ENCODE data around the gene HHAT. TPM values are rescaled to one million over a fixed set of nuclear protein-coding genes. Genes with fewer than 3 reads are reported as not detected.

HHAT gene
- total RNA-seq: 1.0 and 1.8 TPM in 2 replicates

- DNase-seq (ENCODE audit: low read depth in 2 of 2): peak; percentile 30 to 63
Observed at GRCh38 chr1:210328746-210329503, at the start of gene HHAT. HHAT (plus strand) TSS chr1:210328902; CDS start chr1:210348976, 20,074 bp downstream.

- no peak for DNase-seq (ENCODE audit: low read depth in 2 of 2)
Observed at GRCh38 chr1:210280221-210280620, 48.5 kb upstream of the HHAT start.

GRCh38 chr1:210288116-210288515 lies 40.6 kb upstream of the HHAT start:
- no peak for DNase-seq (ENCODE audit: low read depth in 2 of 2)

GRCh38 chr1:210289248-210289647 lies 39.5 kb upstream of the HHAT start:
- no peak for DNase-seq (ENCODE audit: low read depth in 2 of 2)

- DNase-seq (ENCODE audit: low read depth in 2 of 2): no peak
Observed at GRCh38 chr1:210291081-210291764, 37.5 kb upstream of the HHAT start.

GRCh38 chr1:210291786-210292230 lies 36.9 kb upstream of the HHAT start:
- DNase-seq (ENCODE audit: low read depth in 2 of 2): no peak

GRCh38 chr1:210292231-210292871 lies 36.4 kb upstream of the HHAT start:
- DNase-seq (ENCODE audit: low read depth in 2 of 2): peak in 1 of 2 donors; percentile 11

- no peak for DNase-seq (ENCODE audit: low read depth in 2 of 2)
Observed at GRCh38 chr1:210293171-210293607, 35.5 kb upstream of the HHAT start.

GRCh38 chr1:210294999-210295745 lies 33.5 kb upstream of the HHAT start:
- DNase-seq (ENCODE audit: low read depth in 2 of 2): no peak

- DNase-seq (ENCODE audit: low read depth in 2 of 2): no peak
Observed at GRCh38 chr1:210296682-210297081, 32.0 kb upstream of the HHAT start.

- DNase-seq (ENCODE audit: low read depth in 2 of 2): no peak
Observed at GRCh38 chr1:210298296-210298695, 30.4 kb upstream of the HHAT start.

- DNase-seq (ENCODE audit: low read depth in 2 of 2): no peak
Observed at GRCh38 chr1:210298936-210299335, 29.8 kb upstream of the HHAT start.

GRCh38 chr1:210299501-210299900 lies 29.2 kb upstream of the HHAT start:
- no peak for DNase-seq (ENCODE audit: low read depth in 2 of 2)

GRCh38 chr1:210300923-210301614 lies 27.6 kb upstream of the HHAT start:
- no peak for DNase-seq (ENCODE audit: low read depth in 2 of 2)

- DNase-seq (ENCODE audit: low read depth in 2 of 2): no peak
Observed at GRCh38 chr1:210301615-210302000, 27.1 kb upstream of the HHAT start.

GRCh38 chr1:210302501-210302900 lies 26.2 kb upstream of the HHAT start:
- DNase-seq (ENCODE audit: low read depth in 2 of 2): no peak

GRCh38 chr1:210303391-210303790 lies 25.3 kb upstream of the HHAT start:
- no peak for DNase-seq (ENCODE audit: low read depth in 2 of 2)

GRCh38 chr1:210310562-210311153 lies 18.0 kb upstream of the HHAT start:
- DNase-seq (ENCODE audit: low read depth in 2 of 2): no peak

- no peak for DNase-seq (ENCODE audit: low read depth in 2 of 2)
Observed at GRCh38 chr1:210311726-210312493, 16.8 kb upstream of the HHAT start.

- no peak for DNase-seq (ENCODE audit: low read depth in 2 of 2)
Observed at GRCh38 chr1:210313046-210313595, 15.6 kb upstream of the HHAT start.

Measured in dermis microvascular lymphatic vessel endothelial cell (primary cell).